ENCODE measurements around the gene KLHL2. TPM values are rescaled to one million over a fixed set of nuclear protein-coding genes. Genes with fewer than 3 reads are reported as not detected.

Gene KLHL2
- total and polyA plus RNA-seq, 9 of the 15 experiments (the other 6 are each of a cell fraction or from before 2014, with no cell fraction given): 2.5 to 11.3 (median 6.1) TPM

GRCh38 chr4:165326831-165327210 is 119.5 kb downstream of the KLHL2 start (continued):
- peak in 1 of 2 experiments; percentile 46; a peak in 1 of 4 replicates for TF ChIP-seq HDAC1 (IDR thresholded peaks at IDR 0.05)
- 0 out of 2 replicates have a peak, but pooled peaks have one; percentile 16 for TF ChIP-seq TEAD2 (tag; IDR thresholded peaks at IDR 0.05)
- no peak for TF ChIP-seq GTF2F1 (IDR thresholded peaks at IDR 0.05; ENCODE audit: low read depth, low read length)
- TF ChIP-seq, protein P1, sequence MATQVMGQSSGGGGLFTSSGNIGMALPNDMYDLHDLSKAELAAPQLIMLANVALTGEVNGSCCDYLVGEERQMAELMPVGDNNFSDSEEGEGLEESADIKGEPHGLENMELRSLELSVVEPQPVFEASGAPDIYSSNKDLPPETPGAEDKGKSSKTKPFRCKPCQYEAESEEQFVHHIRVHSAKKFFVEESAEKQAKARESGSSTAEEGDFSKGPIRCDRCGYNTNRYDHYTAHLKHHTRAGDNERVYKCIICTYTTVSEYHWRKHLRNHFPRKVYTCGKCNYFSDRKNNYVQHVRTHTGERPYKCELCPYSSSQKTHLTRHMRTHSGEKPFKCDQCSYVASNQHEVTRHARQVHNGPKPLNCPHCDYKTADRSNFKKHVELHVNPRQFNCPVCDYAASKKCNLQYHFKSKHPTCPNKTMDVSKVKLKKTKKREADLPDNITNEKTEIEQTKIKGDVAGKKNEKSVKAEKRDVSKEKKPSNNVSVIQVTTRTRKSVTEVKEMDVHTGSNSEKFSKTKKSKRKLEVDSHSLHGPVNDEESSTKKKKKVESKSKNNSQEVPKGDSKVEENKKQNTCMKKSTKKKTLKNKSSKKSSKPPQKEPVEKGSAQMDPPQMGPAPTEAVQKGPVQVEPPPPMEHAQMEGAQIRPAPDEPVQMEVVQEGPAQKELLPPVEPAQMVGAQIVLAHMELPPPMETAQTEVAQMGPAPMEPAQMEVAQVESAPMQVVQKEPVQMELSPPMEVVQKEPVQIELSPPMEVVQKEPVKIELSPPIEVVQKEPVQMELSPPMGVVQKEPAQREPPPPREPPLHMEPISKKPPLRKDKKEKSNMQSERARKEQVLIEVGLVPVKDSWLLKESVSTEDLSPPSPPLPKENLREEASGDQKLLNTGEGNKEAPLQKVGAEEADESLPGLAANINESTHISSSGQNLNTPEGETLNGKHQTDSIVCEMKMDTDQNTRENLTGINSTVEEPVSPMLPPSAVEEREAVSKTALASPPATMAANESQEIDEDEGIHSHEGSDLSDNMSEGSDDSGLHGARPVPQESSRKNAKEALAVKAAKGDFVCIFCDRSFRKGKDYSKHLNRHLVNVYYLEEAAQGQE (IDR thresholded peaks at IDR 0.05; ENCODE audit: borderline replicate concordance): no peak
- TF ChIP-seq, protein P1 (CRISPR knock-in tag; IDR thresholded peaks at IDR 0.05; ENCODE audit: low read depth): no peak
- TF ChIP-seq RBM34 (IDR thresholded peaks at IDR 0.05; ENCODE audit: borderline replicate concordance, insufficient read depth, low read length): no peak
- peak; percentile 54; the same call in 1 of the 2 replicates for TF ChIP-seq SMARCA4 (IDR thresholded peaks at IDR 0.05)
- peak; percentile 71; the same call in 1 of the 2 replicates for TF ChIP-seq TAF7 (tag; IDR thresholded peaks at IDR 0.05)
- no peak for TF ChIP-seq ETV6 (IDR thresholded peaks at IDR 0.05; ENCODE audit: borderline replicate concordance in 1 of 2, low read depth in 2 of 2, low read length in 1 of 2)
- TF ChIP-seq ETV6 (CRISPR knock-in tag; IDR thresholded peaks at IDR 0.05; ENCODE audit: borderline replicate concordance): no peak
- no peak for TF ChIP-seq MED1 (CRISPR knock-in tag; IDR thresholded peaks at IDR 0.05; ENCODE audit: borderline replicate concordance)
- TF ChIP-seq NBN (IDR thresholded peaks at IDR 0.05; ENCODE audit: low read depth): peak; percentile 32; the same call in 1 of the 2 replicates
- peak; percentile 68 for TF ChIP-seq BRD9 (IDR thresholded peaks at IDR 0.05; ENCODE audit: low read depth, partially characterized antibody)
- TF ChIP-seq MAX (CRISPR knock-in tag; IDR thresholded peaks at IDR 0.05): no peak
- TF ChIP-seq MECOM (CRISPR knock-in tag; IDR thresholded peaks at IDR 0.05): 0 out of 2 replicates have a peak, but pooled peaks have one; percentile 34
- TF ChIP-seq CEBPB (tag; IDR thresholded peaks at IDR 0.05): no peak
- TF ChIP-seq TAL1 (IDR thresholded peaks at IDR 0.05): no peak
- TF ChIP-seq HMBOX1 (IDR thresholded peaks at IDR 0.05): no peak
- no peak for TF ChIP-seq BHLHE40 (IDR thresholded peaks at IDR 0.05; ENCODE audit: low read length)
- TF ChIP-seq NFRKB (IDR thresholded peaks at IDR 0.05; ENCODE audit: low read depth): no peak
- TF ChIP-seq, protein P2, sequence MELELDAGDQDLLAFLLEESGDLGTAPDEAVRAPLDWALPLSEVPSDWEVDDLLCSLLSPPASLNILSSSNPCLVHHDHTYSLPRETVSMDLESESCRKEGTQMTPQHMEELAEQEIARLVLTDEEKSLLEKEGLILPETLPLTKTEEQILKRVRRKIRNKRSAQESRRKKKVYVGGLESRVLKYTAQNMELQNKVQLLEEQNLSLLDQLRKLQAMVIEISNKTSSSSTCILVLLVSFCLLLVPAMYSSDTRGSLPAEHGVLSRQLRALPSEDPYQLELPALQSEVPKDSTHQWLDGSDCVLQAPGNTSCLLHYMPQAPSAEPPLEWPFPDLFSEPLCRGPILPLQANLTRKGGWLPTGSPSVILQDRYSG (tag; conservative IDR thresholded peaks at IDR 0.05; ENCODE audit: low read depth): no peak
